Measurements from ENCODE around the gene CCDC122.

GRCh38 chr13:43877766-43878165, 1.8 kb downstream of the CCDC122 start:
- TF ChIP-seq EP300 (IDR thresholded peaks at IDR 0.05; ENCODE audit: low read depth): no peak
- TF ChIP-seq CTCF (IDR thresholded peaks at IDR 0.05): no peak
- TF ChIP-seq POLR2AphosphoS5 (IDR thresholded peaks at IDR 0.05): no peak
- no peak for TF ChIP-seq POLR2A (IDR thresholded peaks at IDR 0.05)
